Mesothelial cell of epicardium (in vitro differentiated cells): Measurements from ENCODE around the gene NFATC1. TPM values are rescaled to one million over a fixed set of nuclear protein-coding genes. Genes with fewer than 3 reads are reported as not detected.
"Not testable (repeated sequence)": the region's sequence is repeated elsewhere in the genome, so short reads cannot be mapped to it uniquely, and the experiment has no call there.

Experiments used
- DNase-seq, 2 experiments: peaks; one replicate each; pipeline ENCODE4 v3.0.0; 2021; ENCODE audit warnings: low spot score in 2 of 2; ENCODE audit not compliant: unreplicated experiment in 2 of 2
- H3K27ac Mint-ChIP-seq: 2 replicates; pipeline ENCODE4 v1.8.0; 2021; ENCODE audit warnings: mixed read lengths
- H3K27me3 Mint-ChIP-seq: 2 replicates; pipeline ENCODE4 v1.8.0; 2021; ENCODE audit warnings: low read depth, mixed read lengths
- H3K36me3 Mint-ChIP-seq: 2 replicates; pipeline ENCODE4 v1.8.0; 2021; ENCODE audit warnings: mixed read lengths
- H3K4me1 Mint-ChIP-seq: 2 replicates; pipeline ENCODE4 v1.8.0; 2021; ENCODE audit warnings: mixed read lengths
- H3K4me3 Mint-ChIP-seq: 2 replicates; pipeline ENCODE4 v1.8.0; 2021; ENCODE audit warnings: mild to moderate bottlenecking, moderate library complexity, mixed read lengths
- H3K9me3 Mint-ChIP-seq: 2 replicates; pipeline ENCODE4 v1.8.0; 2021; ENCODE audit warnings: mixed read lengths
- total RNA-seq: library from RNA; stranded (reverse); gene quantifications from 3 replicates; pipeline ENCODE4 v1.2.1, GENCODE V29; 2021
- TF ChIP-seq, protein P1 (sequence below): fragments of 200-600 bp; sonication (generic); IDR thresholded peaks from one replicate; pipeline ENCODE4 v1.5.0; 2021; ENCODE audit warnings: antibody characterized with exemption; ENCODE audit not compliant: unreplicated experiment

NFATC1 gene
- total RNA-seq, 1 donor from 2014 or later: 13.4 TPM

DNA sequence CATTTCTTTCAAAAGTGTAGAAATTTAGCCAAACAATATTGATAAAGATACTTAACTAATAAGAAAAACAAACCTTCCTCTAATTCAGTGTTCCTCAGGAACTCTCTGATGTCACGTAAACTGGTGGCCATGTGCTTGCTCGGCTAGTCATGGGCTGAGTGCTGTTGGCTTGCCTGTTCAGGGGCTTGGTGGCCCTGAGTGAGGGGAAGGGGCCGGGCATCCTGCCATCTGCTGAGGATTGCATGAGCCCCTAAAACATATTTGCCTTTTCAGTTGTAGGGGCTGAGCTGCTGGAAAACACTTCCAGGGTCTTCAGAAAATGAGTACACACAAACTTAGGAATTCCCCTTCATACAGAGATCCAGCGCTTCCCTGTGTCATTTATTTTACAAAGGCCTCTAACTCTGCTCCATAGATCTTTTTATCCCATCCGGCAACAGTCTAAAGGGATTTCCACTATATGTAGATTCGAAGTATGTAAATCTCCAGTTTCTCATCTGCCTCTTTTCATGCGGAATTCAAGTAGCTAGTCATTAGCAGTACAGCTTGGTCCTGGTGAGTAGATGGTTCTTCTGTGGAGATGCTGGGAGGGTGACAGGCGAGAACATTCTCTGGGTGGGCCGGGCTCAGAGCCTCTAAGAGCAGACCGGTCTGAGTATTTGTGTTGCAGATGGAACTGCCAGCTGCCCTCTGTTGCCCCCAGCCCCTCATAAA is 20.1 kb upstream of the NFATC1 start:
- no peaks in the 10 kb centered on the region for H3K9me3 Mint-ChIP-seq
- H3K4me1 Mint-ChIP-seq: peaks cover 5% of the 10 kb centered on the region
- TF ChIP-seq, protein P1, sequence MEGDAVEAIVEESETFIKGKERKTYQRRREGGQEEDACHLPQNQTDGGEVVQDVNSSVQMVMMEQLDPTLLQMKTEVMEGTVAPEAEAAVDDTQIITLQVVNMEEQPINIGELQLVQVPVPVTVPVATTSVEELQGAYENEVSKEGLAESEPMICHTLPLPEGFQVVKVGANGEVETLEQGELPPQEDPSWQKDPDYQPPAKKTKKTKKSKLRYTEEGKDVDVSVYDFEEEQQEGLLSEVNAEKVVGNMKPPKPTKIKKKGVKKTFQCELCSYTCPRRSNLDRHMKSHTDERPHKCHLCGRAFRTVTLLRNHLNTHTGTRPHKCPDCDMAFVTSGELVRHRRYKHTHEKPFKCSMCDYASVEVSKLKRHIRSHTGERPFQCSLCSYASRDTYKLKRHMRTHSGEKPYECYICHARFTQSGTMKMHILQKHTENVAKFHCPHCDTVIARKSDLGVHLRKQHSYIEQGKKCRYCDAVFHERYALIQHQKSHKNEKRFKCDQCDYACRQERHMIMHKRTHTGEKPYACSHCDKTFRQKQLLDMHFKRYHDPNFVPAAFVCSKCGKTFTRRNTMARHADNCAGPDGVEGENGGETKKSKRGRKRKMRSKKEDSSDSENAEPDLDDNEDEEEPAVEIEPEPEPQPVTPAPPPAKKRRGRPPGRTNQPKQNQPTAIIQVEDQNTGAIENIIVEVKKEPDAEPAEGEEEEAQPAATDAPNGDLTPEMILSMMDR: no peak
- H3K27me3 Mint-ChIP-seq: no peaks in the 10 kb centered on the region
- no peak overlapping the region for H3K4me3 Mint-ChIP-seq
- no peak overlapping the region for H3K27ac Mint-ChIP-seq
- no peak for DNase-seq
- H3K36me3 Mint-ChIP-seq: peaks cover 20% of the 10 kb centered on the region

DNA sequence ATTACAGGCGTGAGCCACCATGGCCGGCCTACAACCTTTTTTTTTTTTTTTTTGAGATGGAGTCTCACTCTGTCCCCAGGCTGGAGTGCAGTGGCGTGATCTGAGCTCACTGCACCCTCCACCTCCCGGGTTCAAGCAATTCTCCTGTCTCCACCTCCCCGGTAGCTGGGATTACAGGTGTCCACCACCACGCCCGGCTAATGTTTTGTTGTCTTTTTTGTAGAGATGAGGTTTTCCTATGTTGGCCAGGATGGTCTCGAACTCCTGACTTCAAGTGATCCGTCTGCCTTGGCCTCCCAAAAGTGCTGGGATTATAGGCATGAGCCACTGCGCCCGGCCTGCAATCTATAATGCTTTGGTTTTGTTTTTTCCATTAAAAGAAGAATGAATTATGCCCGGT is 19.1 kb upstream of the NFATC1 start:
- peaks cover 17% of the 10 kb centered on the region for H3K36me3 Mint-ChIP-seq
- H3K4me1 Mint-ChIP-seq, DNase-seq, H3K27ac Mint-ChIP-seq, H3K27me3 Mint-ChIP-seq, H3K4me3 Mint-ChIP-seq, H3K9me3 Mint-ChIP-seq: not testable (repeated sequence)

DNA sequence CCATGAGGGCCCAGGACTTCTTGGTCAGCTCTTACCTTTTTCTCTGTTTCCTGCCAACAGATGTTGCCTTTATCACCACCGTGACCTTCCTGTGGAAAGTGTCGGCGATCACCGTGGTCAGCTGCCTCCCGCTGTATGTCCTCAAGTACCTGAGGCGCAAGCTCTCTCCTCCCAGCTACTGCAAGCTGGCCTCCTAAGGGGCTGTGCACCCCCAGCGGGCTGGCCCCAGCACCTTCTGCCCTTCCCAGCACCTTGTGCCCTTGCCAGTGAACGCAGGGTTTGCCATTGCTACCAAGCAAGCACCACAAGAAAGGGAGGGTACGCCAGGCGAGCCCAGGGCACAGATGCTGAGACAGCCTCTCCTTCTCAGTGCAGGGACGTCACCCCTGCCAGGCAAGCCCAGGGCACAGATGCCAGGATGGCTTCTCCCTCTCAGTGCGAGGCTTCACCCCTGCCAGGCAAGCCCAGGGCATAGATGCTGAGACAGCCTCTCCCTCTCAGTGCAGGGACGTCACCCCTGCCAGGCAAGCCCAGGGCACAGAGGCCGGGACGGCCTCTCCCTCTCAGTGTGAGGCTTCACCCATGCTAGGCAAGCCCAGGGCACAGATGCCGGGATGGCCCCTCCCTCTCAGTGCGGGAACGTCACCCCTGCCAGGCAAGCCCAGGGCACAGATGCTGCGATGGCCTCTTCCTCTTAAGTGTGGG is 18.4 kb upstream of the NFATC1 start:
- no peak overlapping the region for H3K4me3 Mint-ChIP-seq
- no peak for DNase-seq
- TF ChIP-seq, protein P1: no peak
- no peaks in the 10 kb centered on the region for H3K27me3 Mint-ChIP-seq
- H3K9me3 Mint-ChIP-seq: no peaks in the 10 kb centered on the region
- peaks cover 15% of the 10 kb centered on the region for H3K36me3 Mint-ChIP-seq
- H3K4me1 Mint-ChIP-seq: no peaks in the 10 kb centered on the region
- H3K27ac Mint-ChIP-seq: no peak overlapping the region

DNA sequence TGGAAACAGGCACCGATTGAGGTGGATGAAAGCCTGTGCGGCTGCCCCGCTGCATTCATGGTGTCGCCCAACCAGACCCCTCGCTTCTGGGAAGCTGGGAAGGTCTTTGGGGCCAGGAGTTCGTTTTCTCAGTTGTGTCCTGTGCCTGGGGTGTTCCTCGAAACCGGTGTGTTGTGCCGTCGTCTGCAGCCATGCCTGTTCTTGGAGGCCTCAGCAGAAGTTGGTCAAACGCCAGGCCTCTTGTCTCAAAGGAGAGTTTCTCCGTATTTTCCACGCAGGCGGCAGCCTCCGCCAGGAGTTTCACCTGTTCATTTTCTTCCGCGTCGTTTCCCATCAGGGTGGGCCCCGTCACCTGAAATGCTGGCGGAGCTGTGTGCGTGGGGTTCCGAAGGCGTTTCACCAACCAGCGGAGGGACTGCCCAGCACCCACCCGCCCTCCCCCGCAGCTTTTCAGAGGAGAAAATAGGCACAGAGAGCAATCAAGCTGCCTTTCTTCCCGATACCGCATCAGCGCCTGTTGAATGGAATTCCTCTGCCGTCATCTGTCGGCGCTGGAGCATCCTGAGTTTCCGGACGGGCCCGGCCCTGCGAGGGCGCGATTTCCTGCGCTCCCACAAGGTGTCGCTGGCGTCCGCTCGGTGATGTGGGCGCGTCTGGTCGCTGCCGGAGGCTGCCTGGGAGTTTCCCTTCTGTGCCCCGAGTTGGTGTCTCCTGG is 17.0 kb upstream of the NFATC1 start:
- Mint-ChIP-seq H3K4me1 (no peaks in the 10 kb centered on the region), H3K4me3 (no peak overlapping the region), H3K27ac (peak overlapping the region; percentile 83), H3K36me3 (peaks cover 15% of the 10 kb centered on the region), H3K27me3 (no peaks in the 10 kb centered on the region), H3K9me3 (no peaks in the 10 kb centered on the region)
- peak; percentile 71 to 96 for DNase-seq
- TF ChIP-seq, protein P1: peak; percentile 95

DNA sequence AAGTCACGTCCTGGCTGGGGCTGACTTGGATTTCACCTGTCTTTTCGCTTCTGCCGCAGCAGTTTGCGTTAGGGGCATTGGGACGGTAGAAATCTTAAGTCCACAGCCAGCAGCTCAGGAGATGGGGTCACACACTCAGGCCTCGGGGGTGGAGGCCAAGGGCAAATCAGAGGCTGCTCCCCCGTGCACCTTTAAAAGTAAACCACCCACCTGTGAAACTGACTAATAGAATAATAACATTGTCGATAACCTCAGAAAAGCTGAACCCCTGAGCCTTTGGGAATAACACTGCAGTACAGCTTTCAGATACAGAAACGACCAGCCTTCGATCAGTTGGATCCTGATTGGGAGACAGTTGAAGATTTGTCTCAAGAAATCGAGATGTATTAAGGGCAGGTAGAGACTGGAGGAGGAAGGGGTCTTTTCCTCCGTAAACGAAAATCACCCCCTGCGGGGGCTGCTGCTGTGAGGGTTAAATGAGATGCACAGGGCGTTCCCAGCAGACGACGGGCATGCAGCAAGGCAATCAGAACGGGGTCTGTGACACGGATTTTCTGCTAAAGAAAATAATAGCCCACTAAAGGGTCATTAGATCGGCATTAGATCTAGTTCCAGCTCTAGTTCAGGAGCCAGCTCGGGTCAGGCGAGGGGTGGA is 16.4 kb upstream of the NFATC1 start:
- Mint-ChIP-seq H3K4me3 (no peak overlapping the region), H3K27me3 (peaks cover 2% of the 10 kb centered on the region), H3K36me3 (peaks cover 12% of the 10 kb centered on the region), H3K9me3 (no peaks in the 10 kb centered on the region), H3K4me1 (no peaks in the 10 kb centered on the region), H3K27ac (no peak overlapping the region)
- no peak for DNase-seq
- TF ChIP-seq, protein P1: no peak
